ENCODE data around the gene EHBP1. TPM values are rescaled to one million over a fixed set of nuclear protein-coding genes. Genes with fewer than 3 reads are reported as not detected.
"Not testable (repeated sequence)": the region's sequence is repeated elsewhere in the genome, so short reads cannot be mapped to it uniquely, and the experiment has no call there.

EHBP1 gene
- total RNA-seq, 1 donor from 2014 or later: 23.1 TPM

DNA sequence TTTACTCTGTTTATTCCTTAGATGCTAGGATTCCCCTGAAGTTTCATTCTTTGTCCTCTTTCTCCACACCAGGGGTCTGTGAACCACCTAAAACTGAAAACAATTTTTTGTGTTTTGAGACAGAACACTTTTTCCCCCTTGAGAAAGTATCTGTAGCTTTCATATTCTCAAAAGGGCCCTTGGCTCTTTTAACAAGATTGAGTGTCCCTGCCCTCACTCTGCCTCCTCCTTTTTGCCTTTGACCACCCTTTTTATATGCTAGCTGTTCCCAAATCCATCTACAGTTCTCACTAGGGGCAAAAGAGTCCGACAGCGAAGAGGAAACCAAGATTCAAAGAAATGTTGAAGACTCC is 883 bp upstream of the EHBP1 start:
- intact Hi-C loops (cut with micrococcal nuclease): loop anchor here (1.0 to 10.0 kb wide), 8 partner anchors 508 to 1687 kb away; partner anchors contain the start of genes B3GNT2, COMMD1, MDH1 and PEX13

GRCh38 chr2:62705859-62706720 is 577 bp downstream of the EHBP1 start:
- intact Hi-C loops (cut with micrococcal nuclease): loop anchor here (1.0 to 10.0 kb wide), 9 partner anchors 510 to 1689 kb away; partner anchors contain the start of genes B3GNT2, COMMD1, FAM161A and MDH1

DNA sequence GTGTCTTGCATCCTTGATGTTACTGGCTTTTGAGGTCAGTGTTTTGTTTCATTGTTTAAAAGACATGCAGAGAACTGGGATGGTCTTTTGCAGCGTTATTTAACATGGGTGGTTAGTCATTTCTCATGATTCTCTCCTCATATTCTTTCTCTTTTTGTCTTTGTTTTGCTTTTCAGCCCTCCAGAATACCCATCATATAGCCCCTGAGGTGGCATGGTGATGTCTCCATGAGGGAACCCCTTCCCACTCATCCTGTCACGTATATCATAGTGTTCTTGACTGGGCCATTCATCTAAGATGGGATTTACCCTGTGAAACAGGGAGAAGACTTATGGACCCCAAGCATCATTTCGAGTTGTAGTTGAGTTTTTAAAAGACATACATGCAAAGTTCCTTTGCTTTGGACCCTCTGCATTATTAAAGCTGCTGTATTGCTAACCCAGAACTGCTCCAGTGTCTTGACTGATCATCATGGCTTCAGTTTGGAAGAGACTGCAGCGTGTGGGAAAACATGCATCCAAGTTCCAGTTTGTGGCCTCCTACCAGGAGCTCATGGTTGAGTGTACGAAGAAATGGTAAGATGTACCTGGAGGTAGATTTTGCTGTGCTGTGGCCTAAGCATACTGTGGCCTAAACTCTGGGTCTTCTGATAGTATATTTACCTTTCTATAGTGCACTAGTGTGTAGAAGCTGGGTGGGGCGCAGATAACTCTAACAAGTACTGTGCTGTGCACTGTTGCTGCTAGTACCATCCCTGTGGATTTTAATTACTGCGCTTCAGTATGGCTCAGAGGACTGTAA is 1.4 kb downstream of the EHBP1 start:
- intact Hi-C loops (cut with micrococcal nuclease): loop anchor here (2.0 to 10.0 kb wide), 6 partner anchors 800 to 1690 kb away; partner anchors contain the start of genes COMMD1, FAM161A, PEX13 and PUS10

DNA sequence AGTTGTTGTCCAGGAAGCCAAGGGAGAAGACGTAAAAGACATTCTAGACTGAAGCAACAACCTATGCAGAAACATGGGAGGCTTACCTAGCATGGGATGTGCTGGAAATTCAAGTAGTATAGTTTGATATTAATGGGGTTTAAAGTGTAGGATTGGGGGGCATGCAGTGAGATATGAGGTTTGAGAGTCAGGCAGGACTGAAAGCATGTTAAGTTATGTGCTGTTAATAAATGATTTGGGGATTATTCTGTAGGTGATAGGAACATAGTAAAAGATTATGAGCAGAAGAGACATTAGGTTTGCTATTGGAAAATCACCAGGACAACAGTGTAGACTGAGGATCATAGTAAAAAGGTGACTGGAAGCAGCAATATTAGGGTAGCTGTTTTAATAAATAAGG is 3.2 kb downstream of the EHBP1 start:
- intact Hi-C loops (cut with micrococcal nuclease): loop anchor here (5.0 to 10.0 kb wide), 5 partner anchors 801 to 1691 kb away; partner anchors contain the start of genes COMMD1, PEX13, PUS10 and USP34

DNA sequence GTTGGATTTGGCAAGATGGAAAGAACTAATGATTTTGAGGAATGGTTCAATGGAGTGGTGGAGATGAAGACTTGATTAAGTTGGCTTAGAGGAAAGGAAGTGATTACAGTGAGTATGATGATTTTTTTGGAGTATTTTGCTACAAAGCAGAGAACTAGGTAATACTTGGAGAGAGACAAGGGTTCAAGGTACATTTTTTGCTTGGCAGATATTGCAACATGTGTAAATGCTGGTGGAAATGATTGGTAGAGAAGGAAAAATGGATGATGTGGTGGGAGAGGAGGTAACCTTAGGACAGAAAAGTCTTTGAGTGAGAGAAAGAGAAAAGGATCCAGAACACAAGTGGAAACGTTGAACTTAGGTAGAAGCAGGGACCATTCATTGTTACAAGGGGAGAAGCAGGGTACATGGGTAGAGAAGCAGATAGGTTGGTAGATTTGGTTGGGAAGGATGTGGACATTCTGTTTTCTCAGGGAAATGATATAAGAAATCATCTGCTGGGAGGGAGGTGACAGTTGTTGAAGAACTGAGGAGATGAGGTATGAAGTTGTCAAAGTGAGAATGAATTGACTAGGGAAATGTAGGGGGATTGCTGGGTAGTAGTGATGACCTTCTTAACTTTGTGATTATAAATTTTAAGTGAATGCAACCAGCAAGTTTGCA is 6.5 kb downstream of the EHBP1 start:
- intact Hi-C loops (cut with micrococcal nuclease): no loop called here

- intact Hi-C loops (cut with micrococcal nuclease): not testable (repeated sequence)
Observed at GRCh38 chr2:62713196-62713595, 7.7 kb downstream of the EHBP1 start.

DNA sequence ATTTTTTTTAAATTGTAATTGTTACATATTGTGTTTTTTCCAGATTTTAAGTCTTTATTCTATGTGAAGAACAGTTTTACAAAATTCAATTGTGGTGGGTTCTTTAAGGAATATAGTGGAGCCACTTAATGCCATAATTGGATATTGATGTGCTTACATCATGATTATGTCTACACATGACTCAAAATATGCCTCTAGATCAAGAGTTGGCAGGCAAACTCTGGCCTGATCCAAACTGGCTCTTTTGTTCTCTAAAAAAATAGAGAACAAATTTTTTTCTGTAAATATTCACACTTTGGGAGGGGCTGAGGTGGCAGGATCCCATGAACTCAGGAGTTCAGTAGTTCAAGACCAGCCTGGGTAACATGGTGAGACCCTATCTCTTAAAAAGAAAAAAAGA is 8.3 kb downstream of the EHBP1 start:
- intact Hi-C loops (cut with micrococcal nuclease): no loop called here

- intact Hi-C loops (cut with micrococcal nuclease): no loop called here
Observed at GRCh38 chr2:62716768-62717167, 11.3 kb downstream of the EHBP1 start.

- intact Hi-C loops (cut with micrococcal nuclease): no loop called here
Observed at GRCh38 chr2:62717503-62718081, 12.1 kb downstream of the EHBP1 start.

- intact Hi-C loops (cut with micrococcal nuclease): no loop called here
Observed at GRCh38 chr2:62718225-62718822, 12.8 kb downstream of the EHBP1 start.

- intact Hi-C loops (cut with micrococcal nuclease): no loop called here
Observed at GRCh38 chr2:62719757-62720156, 14.2 kb downstream of the EHBP1 start.

- intact Hi-C loops (cut with micrococcal nuclease): no loop called here
Observed at GRCh38 chr2:62722679-62723078, 17.2 kb downstream of the EHBP1 start.

DNA sequence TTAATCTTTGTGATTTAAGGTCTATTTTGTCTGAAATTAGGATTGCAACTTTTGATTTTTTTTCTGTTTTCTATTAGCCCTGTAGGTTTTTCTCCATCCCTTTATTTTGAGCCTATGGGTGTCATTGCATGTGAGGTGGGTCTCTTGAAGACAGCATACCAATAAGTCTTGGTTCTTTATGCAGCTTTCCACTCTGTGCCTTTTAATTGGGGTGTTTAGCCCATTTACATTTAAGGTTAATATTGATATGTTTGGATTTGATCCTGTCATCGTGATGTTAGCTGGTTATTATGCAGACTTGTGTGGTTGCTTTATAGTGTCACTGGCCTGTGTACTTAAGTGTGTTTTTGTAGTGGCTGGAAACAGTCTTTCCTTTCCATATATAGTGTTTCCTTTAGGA is 17.7 kb downstream of the EHBP1 start:
- intact Hi-C loops (cut with micrococcal nuclease): no loop called here

DNA sequence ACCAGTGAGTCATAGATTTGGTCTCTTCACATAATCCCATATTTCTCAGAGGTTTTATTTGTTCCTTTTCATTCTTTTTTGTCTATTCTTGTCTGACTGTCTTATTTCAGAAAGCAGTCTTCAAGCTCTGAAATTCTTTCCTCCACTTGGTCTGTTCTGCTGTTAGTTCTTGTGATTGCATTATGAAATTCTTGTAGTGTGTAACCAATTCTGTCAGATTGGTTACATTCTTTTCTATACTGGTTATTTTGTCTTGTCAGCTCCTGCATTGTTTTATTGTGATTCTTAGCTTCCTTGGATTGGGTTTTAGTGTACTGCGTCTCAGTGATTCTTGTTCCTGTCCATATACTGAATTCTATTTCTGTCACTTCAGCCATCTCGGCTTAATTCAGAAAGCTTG is 18.6 kb downstream of the EHBP1 start:
- intact Hi-C loops (cut with micrococcal nuclease): no loop called here

DNA sequence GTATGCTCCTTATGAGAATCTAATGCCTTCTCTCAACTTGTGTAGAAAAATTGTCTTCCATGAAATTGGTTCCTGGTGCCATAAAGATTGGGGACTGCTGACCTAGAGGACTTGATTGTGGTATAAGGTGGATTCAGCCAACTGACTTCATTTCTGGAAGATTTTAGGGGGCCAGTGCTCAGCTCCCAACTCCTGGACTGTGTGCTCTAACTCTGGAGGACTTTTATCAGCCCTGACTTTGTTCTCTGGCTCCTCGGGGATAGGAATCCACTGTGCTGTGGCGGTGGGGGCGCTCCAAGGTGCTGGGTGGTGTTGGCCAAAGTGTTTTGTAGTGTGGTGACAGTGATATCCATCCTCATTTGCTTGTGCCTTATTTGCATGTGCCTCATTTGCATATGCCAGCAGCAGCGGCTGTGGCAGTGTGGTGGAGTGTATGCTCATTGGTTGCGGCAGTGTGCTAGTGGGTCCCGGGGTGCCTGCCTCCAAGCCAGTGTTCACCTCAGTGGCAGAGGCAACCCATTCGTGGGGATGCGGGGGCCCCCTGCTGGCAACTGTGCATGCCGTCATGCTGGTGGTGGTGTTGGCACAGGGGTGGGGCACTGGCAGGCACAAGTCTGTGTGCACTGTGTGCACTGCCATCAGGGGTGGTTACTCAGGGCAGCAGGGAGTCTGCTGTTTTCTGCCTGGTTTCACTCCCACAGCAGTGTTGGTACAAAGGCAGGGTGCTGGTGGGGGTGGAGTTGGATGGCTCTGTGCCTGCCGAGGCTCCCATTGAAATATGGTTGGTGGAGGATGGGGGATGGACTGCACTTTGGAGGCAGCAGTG is 19.6 kb downstream of the EHBP1 start:
- intact Hi-C loops (cut with micrococcal nuclease): loop anchor here (5.0 kb wide), 1 partner anchor 268 kb away; no protein-coding TSS in a partner anchor

- intact Hi-C loops (cut with micrococcal nuclease): loop anchor here (5.0 kb wide), 1 partner anchor 268 kb away; no protein-coding TSS in a partner anchor
Observed at GRCh38 chr2:62725712-62726055, 20.2 kb downstream of the EHBP1 start.

DNA sequence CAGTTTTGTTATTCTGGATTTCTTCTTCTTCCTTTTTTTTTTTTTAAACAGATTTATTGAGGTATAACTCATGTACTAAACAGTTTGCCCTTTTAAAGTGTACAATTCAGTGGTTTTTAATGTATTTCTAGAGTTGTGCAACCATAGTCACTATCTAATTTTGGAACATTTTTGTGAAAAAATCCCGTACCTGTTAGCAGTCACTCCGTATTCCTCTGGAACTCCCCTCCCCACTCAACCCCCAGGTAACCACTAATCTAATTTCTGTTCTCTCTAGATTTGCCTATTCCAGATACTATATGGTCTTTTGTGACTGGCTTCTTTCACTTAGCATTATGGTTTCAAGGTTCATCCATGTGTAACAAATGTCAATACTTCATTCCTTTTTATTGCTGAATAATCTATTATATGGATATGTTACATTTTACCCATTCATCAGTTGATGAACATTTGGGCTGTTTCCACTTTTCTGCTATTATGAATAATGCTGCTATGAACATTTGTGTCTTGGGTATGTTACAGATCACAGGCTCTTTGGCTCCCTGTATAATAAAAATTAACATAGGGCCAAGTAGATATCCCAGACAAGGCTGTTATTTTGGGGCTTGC is 21.9 kb downstream of the EHBP1 start:
- intact Hi-C loops (cut with micrococcal nuclease): loop anchor here (5.0 kb wide), 1 partner anchor 270 kb away; no protein-coding TSS in a partner anchor

DNA sequence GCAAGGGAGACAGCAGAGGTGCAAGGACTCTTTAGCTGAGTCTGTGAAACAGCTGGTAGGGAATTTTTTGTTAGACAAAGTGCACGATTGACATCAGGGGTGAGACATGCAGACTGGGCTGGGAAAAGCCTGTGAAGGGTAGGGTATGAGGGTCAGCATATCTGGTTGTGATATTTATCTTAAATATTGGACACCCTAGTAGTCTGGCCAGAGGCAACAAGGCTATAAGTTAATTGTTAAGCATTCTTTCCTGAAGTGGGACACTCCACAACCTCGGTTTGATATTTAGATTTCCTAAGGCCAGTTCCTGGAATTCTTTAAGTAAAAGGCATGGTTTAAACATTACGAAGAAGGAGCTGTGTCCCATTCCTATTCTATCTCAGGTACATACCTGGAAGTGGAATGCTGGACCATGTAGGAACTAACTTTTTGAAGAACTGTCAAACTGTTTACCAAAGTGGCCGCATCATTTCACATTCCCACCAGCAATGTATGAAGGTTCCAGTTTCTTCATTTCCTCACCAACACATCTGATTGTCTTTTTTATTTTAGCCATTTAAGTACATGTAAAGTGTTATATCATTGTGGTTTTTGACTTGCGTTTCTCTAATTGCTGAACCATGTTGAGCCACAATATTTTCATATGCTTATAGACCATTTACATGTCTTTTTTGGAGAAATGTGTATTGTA is 22.5 kb downstream of the EHBP1 start:
- intact Hi-C loops (cut with micrococcal nuclease): loop anchor here (5.0 kb wide), 1 partner anchor 271 kb away; no protein-coding TSS in a partner anchor

- intact Hi-C loops (cut with micrococcal nuclease): no loop called here
Observed at GRCh38 chr2:62731275-62731674, 25.8 kb downstream of the EHBP1 start.

Data from T-helper 2 cell treated with Interferon-gamma antibody and Interleukin-4, amounts not matched to agents 100 ng/mL and 5 ng/mL, for 36 hours (primary cell).